ENCODE measurements around the gene STMP1.
"Not testable (repeated sequence)": the region's sequence is repeated elsewhere in the genome, so short reads cannot be mapped to it uniquely, and the experiment has no call there.

Gene STMP1

DNA sequence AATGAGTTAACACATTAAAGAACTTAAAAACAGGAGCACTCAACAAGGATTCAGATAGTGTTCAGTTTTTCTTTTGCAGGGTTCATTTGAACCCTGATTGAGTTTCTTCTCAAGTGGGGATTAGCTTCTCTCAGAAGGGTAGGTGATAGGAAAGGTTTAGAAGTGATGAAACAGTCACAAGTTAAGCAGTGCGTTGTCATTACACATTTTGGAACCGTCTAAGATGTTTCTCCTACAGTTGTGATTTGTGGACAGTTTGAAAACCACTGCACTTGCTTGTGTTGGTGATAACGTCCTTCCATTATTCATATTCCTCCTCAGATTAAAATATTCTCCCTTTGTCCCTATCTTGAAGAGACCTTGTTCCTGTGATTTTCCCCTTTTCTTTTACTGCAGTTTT is 2.7 kb downstream of the STMP1 start:
- no peak for DNase-seq

DNA sequence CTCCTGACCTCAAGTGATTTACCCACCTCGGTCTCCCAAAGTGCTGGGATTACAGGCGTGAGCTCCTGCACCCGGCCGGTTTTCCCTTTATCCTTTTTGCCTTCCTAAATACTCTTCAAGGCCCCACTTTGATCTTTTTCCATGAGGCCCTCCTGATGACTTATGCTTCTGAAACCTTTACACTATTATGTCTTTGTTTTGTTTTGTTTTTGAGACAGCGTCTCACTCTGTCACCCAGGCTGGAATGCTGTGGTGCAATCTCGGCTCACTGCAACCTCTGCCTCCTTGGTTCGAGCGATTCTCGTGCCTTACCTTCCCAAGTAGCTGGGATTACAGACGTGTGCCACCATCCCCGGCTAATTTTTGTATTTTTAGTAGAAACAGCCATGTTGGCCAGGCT is 3.8 kb downstream of the STMP1 start:
- no peak for DNase-seq

DNA sequence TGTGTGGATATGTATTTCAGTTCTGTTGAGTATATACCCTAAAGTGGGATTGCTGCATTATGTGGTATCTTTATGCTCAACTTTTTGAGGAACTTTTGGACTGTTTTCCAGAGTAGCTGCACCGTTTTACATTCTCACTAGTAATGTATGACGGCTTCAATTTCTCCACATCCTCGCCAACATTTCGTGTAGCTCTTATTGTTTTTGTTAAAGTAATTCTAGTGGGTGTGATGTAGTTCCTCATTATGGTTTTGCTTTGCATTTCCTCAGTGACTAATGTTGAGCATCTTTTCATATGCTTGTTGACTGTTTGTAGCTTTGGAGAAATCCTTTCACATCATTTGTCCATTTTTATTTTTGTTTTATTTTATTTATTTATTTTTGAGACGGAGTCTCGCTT is 4.5 kb downstream of the STMP1 start:
- no peak for DNase-seq

DNA sequence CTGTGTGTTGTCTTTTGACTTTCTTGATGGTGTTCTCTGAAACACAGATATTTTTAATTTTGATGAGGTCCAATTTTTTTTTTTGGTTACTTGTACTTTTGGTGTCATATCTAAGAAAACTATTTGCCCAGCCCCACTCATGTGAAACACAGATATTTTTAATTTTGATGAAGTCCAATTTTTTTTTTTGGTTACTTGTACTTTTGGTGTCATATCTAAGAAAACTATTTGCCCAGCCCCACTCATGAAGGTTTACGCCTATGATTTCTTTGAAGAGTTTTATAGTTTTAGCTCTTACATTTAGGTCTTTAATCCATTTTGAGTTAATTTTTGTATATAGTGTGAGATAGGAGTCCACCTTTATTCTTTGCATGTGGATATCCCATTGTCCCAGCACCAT is 5.3 kb downstream of the STMP1 start:
- DNase-seq = not testable (repeated sequence)

DNA sequence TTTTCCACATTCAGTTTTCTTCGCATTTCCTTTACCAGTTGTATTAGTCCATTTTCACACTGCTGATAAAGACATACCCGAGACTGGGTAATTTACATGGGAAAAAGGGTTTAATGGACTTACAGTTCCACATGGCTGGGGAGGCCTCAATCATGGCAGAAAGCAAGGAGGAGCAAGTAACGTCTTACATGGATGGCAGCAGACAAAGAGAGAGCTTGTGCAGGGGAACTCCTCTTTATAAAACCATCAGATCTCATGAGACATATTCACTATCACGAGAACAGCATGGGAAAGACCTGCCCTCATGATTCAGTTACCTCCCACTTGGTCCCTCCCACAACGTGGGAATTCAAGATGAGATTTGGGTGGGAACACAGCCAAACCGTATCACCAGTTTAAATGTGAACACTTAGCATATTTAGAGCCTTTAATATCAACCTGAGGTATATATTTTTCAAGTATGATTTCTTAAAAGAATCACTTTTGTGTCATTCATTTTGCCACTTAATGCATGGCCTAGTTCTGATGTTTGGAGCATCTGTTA is 6.6 kb downstream of the STMP1 start:
- DNase-seq = not testable (repeated sequence)

DNA sequence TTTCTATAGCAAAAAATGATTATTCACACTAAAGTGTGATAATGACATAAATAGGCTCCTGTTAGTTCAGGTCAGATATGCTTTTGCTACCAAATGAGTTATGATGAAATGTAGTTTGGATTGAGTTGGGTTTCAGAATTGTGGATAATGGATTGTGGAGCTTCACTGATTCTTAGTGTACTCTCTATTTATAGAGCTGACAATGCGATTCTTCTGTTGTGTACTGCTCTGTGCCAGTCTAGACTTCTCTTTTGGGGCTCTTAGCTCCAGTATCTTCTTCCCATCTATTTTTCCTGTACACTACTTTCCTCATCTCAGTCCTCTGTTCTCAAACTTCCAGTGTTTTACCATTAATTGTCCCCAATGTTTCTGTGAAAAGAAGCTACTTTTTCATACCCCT is 7.5 kb downstream of the STMP1 start:
- no peak for DNase-seq

DNA sequence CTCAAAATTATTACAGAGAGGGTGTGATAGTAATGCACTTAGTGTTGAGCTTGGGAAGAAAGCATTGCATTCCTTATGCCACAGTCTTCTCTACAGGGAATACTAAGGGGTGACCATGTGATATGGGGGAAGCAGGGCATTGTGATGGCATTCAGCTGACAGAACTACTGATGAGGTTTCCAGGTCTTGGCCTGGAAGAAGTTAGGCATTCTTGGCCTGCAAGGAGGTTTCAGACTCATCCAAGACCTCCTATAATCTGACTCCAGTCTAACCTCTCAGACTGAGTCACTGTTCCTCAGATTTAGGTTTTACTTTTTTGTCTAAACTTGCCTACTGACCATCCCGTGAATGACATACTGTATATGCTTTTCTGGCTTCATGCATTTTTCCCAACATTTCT is 7.9 kb downstream of the STMP1 start:
- DNase-seq = no peak

DNA sequence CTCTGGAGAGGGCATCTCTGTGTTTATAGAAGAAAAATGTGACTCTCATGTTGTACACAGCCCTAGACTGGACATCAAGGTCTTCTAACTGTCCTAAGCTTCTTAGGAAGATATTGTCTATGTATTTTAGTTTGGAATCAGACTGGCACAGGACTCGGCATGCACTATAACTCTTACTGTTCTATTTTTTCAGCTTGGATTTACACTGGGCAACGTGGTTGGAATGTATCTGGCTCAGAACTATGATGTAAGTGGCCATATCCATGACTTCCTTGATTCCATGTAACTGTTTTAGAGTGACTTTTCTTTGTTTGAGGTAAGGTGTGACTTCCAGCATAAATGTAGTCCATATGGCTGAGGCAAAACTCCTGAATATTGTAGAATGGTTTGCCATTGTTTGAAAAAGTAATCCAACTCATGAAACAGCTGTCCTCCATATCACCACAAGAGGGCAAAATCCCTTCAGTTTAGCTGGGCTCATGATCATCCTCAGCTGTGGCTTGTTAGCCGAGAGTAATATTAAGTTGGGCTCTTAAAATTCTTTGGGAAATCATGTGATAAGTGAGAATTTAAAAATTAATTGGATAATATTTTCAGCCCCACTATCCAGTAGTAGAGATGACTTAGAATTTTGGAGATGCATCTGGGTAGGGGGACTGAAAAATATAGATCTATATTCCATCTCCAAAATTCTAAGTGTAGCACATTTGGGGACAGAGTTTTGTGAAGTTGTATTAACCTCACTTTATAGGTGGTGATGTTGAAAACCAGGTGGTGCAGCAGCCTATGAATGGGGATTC is 10.4 kb downstream of the STMP1 start:
- DNase-seq = peak in 1 of 2 experiments; percentile 73

DNA sequence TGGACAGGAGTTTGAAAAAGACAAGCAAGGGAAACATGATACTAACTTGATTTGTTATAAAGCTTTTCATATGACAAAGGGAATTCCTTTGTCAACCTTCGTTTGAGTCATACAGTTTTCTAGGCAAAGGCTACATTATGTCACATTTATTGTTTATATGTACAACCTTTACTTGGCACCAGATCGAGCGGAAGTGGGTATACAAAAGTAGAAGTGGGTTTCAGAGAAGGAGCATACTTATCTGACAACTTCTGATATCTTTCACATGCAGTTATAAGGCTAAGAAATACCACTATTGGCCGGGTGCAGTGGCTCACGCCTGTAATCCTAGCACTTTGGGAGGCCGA is 11.0 kb downstream of the STMP1 start:
- no peak for DNase-seq

DNA sequence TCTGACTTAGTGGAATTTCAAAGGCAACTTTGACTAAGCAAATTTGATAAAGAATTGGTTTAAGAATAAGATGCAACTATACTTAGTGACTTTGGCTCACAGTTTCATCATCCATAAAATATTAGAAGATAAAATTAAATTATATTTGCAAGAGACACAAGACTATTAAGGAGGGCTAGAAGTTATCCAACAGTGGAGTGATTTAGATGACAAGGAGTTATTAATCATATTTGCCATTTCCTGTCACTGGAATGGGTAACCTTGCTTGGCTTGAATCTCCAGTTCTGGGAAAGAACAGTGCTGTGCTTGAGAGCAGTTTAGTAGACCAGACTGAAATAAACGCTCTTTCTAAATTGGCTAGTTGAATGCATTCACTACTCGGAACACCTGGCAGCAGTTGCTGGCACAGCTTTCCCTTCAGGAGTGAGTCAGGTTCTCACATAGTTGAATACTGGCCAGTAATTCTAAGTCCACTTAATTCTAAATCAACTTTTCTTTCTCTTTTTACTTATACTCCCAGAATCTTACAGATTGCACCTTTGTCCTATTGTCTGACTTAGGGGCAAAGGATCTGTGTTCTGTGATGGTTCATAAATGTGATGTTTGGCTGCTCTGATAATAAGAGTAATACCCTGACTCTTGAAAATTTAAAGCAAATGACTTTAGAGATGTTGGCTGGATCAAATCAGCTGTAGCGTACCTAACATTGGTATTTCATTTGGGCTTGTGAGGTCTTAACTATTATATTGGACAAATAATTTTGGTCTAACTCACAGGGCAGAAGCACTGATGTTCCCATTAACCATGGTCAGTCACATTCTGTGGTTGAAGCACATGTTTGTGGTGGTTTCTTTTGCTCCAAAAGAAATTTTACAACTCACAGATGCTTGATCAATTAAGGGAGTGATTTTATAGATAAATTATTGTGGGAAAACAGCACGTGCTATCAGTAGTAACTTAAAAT is 16.6 kb downstream of the STMP1 start:
- peak in 1 of 2 experiments; percentile 65 for DNase-seq

DNA sequence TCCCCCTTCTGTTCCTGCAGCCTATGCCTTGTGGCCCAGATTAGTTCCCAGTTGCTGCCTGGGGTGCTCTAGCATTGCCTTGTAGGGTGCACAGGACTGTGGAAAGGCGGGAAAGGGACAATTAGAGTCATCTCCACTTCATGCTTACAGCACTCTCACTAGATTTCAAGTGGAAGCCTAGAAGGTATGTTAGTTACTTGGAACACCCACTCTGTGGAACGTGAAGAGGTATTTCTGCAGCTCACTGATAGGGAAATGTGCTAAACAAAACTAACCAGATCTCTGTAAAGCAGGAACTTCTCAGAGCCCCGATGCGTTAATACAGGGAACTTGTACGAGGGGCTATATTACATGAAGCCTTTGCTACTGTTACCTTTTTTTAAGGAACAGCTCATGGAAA is 19.4 kb downstream of the STMP1 start:
- no peak for DNase-seq

DNA sequence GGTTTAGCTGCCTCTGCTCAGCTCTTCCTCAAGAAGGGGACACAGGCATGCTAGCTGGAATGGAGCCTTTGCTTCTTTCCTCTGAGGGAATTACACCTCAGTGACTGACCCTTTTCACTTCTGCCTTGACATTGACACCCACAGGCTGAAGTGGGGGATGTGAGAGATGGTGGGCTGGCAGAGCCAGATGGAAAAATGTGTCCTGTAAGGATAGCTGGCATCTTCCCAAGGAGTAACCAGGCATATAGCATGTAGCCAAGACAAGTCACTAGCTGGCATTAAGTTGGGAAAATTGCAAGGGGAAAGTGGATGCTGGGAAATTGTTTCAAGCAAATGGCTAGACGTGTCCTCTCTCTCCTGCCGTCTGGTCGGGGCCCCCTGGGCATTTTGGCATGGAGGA is 19.9 kb downstream of the STMP1 start:
- DNase-seq = peak in 1 of 2 experiments; percentile 63

DNA sequence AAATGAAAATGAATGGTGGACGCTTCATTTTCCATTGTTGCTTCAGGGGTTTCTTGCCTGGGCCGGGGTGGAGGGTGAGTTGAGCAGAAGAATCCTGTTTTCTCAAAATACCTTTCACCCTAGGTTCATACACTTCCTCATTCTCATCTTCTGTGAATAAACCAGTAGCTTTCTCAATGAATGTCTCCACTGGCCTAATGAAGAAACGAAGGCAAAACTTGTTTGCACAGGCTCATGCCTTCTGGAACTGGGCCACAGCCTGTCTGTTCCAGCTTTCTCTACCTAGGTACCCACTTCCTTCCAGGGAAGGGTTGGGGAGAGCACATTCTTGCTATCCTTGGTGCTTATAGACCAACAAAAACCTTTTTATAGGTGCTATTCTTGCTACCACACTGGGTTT is 21.3 kb downstream of the STMP1 start:
- no peak for DNase-seq

DNA sequence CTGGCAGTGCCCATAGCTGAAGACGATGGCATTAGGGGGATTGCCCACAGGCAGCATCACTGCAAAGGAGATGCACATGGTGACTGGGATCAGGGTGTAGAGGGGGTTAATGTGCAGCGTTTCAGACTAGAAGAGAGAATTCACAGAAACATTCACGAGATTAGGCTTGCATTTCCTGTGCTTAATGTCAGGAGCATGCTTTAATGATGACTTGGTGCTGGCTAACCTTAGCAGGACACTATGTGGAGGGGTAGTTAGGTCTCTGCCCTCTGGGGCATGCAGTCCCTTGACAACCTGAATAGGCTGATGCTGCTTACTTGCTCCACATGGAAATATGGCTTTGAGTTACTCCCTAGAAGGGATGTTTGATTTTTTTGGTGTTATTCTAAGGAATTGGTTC is 21.8 kb downstream of the STMP1 start:
- no peak for DNase-seq

DNA sequence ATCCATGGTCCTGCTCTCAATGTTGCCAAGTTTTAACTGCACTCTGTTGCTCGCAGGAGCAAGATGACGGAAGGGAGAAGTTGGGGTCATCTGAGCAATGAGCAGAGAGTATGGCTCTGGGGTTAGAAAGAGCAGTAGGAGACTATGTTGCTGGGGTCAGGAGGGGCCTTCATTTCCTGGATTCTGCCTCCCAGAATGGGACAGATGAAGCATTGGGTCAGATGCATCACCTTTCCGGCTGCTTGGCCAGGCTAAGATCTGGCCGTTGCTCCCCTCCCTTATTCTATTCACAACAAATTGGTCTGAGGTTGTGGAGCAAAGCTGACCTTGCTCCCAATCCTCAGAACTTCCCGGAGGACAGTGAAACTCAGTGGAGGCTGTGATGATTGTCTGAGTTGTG is 22.4 kb downstream of the STMP1 start:
- DNase-seq = no peak

DNA sequence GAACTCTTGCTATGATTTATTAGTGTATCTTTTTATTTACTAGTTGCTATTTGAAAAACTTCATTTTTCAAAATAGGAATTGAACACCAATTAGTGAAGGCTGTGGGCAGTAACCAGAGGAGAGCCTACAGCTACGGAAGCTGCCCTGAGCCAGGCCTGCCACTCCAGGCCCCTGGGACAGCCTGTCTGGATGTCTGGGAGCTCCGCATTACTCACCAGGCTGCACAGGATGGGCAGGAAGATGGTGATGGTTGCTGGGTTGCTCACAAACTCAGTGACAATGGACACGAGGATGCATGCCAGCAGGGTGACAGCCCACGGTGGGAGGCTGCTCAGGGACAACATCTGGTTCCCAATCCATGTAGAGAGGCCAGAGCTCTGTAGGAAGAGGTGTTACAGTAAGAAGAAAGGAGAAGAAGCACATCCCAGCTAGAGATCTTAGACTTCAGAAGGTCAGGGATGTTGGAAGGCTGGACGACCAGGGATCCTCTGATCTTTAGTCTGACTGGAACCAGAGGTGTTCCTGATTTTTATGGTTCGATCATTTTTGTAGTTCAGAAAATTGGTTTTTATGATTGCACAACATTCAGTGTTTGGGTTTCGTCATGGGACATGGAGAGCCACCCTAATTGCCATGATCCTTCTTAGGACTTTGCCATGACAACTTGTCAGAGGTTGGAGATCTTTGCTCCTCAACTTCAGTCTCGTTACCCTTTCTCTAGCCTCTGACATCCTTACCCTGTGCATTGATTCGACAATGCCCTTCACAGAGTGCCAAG is 23.2 kb downstream of the STMP1 start:
- DNase-seq = no peak

DNA sequence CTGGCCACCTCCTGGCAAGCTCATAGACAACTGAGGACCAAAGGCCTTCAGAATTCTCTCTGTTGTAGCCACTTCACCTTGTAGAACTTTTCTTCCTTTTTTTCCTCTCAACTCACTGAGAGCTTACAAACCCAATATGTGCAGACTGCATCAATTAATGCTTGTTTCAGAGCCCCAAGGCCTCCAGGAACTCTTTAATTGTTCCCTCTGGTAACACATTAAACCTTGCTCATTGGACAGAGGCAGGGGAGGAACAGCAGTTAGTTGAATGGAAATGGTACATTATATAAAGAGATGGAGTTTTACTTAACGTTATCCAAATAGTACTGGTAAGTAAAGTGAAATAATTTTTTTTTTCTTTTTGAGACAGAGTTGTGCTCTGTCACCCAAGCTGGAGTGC is 25.2 kb downstream of the STMP1 start:
- no peak for DNase-seq

DNA sequence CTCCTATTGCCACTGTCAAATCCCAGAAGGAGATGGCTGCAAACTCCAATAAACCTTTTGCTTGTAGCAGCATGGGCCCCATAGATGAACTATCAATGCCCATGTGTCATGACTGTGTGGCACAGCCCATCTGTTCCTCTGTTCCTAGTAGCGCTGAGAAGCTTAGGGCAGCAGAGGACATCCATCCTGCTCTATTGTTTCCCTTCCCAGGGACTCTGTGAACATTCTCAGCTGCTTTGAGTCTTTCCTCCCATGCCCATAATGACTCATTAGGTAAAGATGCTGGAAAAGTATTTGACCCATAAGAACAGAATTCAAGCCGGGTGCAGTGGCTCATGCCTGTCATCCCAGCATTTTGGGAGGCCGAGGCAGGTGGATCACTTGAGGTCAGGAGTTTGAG is 28.3 kb downstream of the STMP1 start:
- no peak for DNase-seq

DNA sequence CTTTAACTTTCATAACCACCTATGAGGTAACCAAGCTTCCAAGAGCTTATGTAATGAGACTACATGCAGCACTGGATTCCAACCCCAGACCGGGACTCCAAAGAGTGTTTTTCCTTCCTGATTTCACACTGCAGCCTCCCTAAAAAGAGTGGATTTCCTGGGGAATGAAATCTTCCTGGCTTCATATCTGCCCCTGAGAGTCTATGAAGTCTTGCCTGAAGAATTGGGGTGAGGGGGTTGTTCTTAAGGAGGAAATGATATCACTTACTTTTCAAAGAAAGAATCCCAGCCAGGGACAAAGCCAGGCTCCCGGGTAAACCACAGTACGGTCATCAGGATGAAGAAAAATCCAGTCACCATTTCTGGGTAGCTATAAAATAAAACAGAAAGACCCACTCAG is 29.7 kb downstream of the STMP1 start:
- DNase-seq = no peak

DNA sequence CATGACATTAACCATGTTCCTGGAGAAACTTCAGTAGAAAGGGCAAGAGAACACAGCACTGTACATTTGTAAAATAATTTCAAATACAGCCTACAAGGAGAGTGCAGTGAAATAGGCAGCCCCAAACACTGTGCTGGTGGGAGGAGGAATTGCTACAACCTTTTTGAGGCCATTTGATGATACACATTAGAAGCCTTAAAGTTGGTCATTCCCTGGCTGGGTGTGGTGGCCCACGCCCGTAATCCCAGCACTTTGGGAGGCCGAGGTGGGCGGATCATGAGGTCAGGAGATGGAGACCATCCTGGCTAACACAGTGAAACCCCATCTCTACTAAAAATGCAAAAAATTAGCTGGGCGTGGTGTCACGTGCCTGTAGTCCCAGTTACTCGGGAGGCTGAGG is 30.3 kb downstream of the STMP1 start:
- not testable (repeated sequence) for DNase-seq

DNA sequence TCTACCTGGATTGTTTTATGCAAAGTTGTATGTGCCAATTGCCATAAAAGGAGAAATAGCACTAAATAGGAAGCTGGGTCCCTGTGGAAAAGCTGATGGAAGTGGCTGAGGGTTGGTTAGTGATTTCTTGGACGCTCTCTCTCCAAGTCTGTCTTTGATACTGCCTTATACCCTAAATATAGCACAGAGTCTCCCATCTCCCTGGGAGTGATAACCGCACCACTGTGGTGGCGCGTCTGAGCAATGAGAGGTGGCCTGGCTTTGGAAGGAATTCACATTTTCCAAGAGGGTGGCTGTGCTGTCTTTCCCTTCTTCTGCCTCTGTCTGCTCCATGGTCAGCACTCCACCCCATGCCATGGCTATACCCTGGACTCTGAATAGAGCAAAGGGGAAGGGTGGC is 31.2 kb downstream of the STMP1 start:
- no peak for DNase-seq

DNA sequence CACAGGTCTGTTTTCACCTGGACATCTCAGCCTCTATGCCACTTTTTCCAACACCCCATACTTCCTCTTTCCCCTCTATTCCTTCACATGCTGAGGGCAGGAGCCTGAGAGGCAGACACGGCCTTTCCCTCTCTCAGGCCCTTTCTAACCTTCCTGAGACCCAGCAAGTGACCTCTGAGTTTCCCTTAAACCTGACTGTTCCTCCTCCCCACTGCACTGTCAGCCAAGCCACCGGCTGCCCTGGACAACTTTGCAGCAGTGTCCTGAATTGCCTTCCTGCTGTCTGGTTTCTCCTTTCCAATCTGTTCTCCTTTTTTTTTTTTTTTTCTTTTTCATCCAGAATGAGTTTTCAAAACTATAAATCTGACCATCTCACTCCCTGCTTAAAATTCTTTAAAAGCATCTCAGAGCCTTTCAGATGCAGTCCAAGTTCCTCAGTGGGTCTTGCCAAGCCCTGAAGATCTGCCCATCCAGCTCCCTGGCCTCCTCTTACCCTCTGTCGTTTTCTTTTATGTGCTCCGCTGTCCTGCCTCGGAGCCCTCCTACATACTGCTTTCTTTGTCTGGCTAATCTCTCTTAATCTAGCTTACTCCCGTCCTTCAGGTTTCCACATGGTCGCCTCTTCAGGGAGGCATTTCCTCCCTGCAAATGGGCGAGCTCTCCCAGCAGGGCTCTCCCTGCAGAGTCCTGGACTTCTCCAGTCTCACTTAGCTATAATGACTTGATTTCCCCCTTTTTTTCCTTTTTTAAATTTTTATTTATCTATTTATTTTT is 35.1 kb downstream of the STMP1 start:
- DNase-seq = no peak
